Occipital lobe (tissue), 2 donors: Measurements from ENCODE around the gene ZRSR2. TPM values are rescaled to one million over a fixed set of nuclear protein-coding genes. Genes with fewer than 3 reads are reported as not detected.
"Not testable (repeated sequence)": the region's sequence is repeated elsewhere in the genome, so short reads cannot be mapped to it uniquely, and the experiment has no call there.

ENCODE experiments used
- DNase-seq: peaks from one replicate; lab custom pipeline; 2025; lab: John Stamatoyannopoulos, UW
- total RNA-seq: library from RNA; depleted of rRNA; stranded (reverse); fragments of >200 nt; gene quantifications from one replicate; pipeline ENCODE4 v1.2.3, GENCODE V29; 2014

ZRSR2 gene
- total RNA-seq, 1 donor from 2014 or later, result 7.0 TPM

GRCh38 chrX:15790769-15791290 is 546 bp downstream of the ZRSR2 start:
- no peak for DNase-seq

GRCh38 chrX:15797707-15798106 is 7.4 kb downstream of the ZRSR2 start:
- DNase-seq, result no peak

- DNase-seq, result no peak
Observed at GRCh38 chrX:15804563-15804962, 14.3 kb downstream of the ZRSR2 start.

DNA sequence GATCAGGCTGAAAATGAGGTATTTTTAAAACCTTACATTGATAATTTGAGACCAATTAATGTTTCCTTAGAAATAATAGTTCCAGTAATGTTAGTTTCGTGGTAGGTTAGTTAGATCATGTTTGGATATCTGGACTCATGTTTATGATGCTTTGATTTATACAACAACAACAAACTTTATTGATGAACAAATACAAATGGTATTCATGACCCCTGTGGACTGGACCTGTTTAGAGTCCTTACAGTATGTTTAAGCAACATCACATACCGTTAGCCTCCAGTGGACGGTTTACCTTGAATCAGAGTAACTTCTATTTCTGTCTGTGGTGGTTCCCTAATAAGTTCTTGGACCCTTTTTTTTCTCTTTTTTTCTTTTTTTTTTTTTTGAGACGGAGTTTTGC is 18.0 kb downstream of the ZRSR2 start:
- no peak for DNase-seq

- no peak for DNase-seq
Observed at GRCh38 chrX:15812192-15812938, 22.1 kb downstream of the ZRSR2 start.

DNA sequence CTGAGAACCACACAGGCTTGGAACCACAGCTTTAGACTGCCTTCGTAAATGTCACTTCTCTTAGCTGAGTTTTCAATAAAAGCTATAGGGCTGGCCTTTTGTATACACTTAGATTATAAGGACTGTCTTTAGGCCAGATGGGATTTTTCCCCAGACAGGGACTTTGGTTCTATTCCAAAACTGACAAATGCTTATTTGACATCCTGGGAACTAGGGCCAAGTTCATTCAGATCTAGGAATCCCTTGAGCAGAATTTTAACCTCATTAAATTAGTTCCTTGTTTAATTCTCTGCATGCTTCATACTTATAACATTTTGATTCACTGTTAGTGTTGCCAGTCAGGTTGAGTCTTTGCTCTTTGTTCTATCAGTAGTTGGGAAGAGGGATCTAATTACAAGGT is 23.1 kb downstream of the ZRSR2 start:
- DNase-seq, result no peak

DNA sequence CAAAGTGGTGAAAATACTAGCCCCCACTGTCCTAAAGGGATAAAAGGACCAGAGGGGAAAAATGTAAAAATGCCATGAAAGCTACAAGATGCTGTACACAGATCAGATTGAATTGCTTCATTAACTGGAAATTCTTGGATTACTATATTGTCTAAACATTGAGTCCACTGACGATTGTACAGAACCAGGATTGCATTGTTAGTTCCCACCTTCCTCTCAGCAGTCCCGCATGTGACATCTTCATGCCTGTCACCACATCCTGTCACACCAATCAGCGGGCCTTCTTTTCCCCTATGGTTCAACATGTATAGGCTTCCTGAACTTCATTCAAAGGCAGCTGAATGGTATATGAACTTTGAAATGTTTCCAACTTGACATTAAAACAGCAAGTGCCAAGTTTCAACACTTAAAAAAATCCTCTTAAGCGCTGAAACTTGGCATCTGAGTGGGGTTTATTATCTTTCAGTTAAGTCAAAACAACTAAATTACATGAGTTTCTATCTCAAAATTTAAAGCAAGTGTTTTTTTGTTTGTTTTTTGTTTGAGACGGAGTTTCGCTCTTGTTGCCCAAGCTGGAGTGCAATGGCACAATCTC is 24.6 kb downstream of the ZRSR2 start:
- DNase-seq, result no peak

- no peak for DNase-seq
Observed at GRCh38 chrX:15815779-15816437, 25.6 kb downstream of the ZRSR2 start.

DNA sequence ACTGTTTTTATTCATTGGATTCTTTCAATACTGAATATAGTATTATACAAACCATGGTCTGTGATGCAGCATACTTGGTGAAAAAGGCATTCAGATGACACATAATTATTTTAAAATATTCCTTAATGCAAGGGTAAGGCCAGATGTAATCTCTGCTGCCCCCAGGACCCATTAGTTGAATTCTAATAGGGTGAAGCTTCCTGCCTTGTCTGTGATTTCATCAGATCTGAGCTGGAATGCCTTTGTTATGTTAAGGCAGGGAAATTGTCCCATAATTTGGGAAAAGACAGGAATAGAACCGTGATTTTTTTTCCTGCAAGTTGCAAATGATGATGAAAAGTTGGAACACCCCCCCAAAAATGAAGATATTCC is 26.1 kb downstream of the ZRSR2 start:
- DNase-seq, result no peak

DNA sequence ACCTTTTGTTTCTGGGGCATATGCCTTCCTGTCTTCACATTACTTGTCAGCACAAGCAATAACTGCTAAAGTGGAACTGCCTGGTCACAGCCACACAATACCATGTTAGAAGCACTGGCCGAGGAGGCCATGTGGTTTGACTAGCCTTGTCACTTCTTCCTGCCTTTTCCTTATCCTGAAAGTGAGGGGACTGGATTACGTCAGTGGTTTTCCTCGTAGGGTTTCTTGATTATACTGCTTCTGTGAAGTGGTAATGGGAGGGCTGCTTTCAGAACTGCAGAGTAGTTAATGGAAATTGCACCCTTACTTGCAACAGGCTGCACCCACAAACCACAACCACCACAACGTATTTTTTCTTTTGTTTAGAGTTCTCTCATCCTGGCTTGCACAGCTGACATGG is 26.6 kb downstream of the ZRSR2 start:
- DNase-seq, result no peak

- DNase-seq, result no peak
Observed at GRCh38 chrX:15820106-15821073, 30.1 kb downstream of the ZRSR2 start.

DNA sequence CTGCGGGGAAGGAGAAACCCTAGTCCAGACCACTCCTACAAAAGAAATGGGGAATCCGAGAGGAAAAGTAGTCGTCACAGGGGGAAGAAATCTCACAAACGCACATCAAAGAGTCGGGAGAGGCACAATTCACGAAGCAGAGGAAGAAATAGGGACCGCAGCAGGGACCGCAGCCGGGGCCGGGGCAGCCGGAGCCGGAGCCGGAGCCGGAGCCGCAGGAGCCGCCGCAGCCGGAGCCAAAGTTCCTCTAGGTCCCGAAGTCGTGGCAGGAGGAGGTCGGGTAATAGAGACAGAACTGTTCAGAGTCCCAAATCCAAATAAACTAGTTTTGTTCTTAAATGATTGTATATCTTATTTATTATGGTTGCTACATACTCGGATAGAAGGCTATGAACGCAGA is 32.6 kb downstream of the ZRSR2 start:
- DNase-seq, result no peak

DNA sequence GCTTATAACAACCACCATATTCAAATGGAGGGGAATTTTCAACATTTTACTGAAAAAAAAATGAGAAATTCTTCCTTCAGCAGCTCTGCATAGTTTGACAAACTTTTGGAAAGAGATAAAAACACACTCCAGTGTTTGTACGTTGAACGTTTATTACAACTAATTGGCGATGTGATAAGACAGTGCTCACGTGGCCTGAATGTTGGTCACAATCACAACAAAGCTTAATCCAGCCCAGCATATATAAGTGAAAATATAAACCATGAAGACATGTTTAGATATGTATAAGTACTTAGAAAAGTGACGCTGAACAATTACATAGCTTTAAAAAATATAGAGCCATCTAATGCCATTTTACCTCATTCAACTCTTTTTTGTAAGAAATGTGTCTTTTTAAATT is 35.7 kb downstream of the ZRSR2 start:
- DNase-seq, result no peak

- no peak for DNase-seq
Observed at GRCh38 chrX:15829217-15829616, 38.9 kb downstream of the ZRSR2 start.

DNA sequence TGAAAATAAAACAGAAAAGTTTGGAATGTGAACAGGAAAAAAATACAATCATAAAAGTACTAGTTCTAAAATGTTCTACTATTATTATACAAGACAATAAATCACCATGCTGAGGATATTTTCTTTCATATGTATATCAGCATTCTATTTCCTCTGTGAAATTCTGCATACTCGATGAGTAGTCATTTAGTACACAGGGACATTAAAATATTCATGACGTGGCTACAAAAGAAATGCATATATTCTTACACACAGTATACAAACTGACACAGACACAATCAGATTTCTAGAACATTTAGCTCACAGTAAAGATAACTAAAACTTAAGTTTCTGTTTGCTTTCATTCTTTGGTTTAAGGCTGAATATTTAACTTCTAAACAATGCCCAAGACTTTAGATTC is 41.1 kb downstream of the ZRSR2 start:
- not testable (repeated sequence) for DNase-seq

DNA sequence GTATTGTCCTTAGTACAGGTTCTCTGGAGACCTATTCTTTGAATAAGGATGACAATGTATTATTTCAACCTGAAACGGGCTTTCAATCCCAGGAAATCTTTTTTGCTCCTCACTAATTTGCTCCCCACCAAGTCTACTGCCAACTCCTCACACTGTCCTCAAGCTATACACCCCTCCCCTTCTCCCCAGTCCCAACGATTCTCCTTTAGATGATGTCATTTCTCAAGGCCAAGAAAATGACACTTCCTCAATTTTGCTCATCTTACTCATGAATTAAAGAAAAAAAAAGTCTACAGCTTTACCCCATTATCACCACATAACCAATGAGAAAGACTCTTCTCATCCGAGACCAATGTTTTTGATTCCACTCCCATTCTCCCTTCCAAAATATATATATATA is 43.8 kb downstream of the ZRSR2 start:
- no peak for DNase-seq

DNA sequence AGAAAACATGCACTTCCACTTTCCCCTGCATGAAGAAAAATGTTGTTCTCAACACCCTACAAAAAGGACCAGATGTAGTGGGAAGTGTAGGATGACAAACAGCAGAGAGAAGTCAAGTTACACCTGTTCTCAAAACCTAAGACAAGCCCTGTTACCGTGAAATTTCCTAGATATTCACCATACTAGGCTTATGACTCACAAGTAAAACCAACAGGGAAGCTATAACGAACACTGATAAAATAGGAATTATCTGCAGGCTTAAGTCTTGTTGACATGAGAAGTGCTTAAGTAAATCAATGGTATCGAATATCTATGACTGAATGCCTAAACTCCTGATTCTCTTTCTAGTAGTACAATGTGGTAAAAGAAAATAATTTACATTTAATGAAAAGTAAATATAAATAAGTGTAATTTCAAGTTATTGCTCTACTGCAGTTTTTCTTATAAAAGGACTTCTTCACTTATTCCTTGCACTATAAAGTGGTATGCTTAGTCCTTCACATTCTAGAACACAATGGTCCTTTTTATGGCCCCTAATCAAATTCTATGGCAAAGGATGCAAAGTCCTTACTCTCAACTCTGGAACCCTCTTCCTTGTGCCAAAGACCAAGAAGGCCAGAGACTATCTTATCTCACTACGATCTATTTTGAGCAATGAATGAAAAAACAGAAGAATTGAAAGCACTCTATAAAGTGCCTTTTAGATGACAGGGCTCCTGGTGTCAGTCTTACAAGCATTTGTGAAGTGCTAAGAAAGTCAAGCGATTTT is 44.7 kb downstream of the ZRSR2 start:
- no peak for DNase-seq

GRCh38 chrX:15838017-15838416 is 47.7 kb downstream of the ZRSR2 start:
- no peak for DNase-seq

DNA sequence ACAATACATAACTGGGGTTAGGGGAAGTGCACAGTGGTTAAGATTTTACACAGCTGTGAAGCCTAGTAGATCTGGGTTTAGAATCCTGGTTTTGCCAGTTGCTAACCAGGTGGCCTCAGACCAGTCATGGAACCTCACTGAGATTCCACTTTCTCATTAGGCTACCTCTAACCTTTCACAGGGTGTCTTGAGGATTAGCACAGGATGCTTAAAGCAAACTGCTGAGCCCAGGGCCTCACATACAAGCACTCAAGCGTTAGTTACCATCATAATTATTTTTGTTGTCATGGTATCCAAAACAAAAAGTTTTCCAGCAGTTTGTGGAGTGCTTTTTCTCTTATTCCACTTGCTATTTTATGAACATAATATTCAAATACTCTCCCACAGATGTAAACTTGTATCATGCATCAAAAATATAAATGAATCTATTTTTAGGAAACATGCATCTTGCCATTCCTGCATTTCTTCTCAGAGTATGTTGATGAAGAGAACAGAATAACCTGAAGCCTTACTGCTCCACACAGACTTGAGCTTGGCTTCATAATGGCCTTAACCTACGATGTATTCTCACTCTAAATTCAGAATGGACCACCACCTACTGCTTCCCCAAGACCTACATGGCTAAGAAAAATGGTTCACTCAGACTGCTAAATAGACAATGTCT is 51.7 kb downstream of the ZRSR2 start:
- DNase-seq, result no peak

DNA sequence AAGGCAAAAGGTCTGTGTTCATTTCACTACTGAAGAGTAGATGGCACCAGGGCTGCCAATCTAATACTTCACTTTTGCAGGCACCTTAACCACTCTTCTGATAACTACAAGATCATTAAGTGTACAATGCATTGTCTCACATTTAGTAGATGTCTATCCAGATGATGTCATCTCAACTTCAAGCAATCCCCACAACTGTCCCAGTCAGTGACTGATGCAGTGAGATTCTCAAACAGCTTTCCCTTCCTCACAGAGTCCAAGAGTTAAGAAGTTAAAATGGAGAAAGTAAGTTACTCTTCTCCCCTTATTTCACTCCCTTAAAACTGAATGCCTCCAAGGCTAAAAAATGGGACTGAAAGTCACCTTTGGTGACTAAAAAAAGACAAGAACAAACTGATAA is 53.7 kb downstream of the ZRSR2 start:
- DNase-seq, result no peak
